Astrocyte (in vitro differentiated cells and primary cell): Measurements from ENCODE around the gene SCAPER.

Experiments
- EZH2 ChIP-seq: IDR thresholded peaks from 2 replicates; pipeline ENCODE4 v1.6.1; 2012; ENCODE audit warnings: mild to moderate bottlenecking, low read length, inconsistent platforms; ENCODE audit not compliant: insufficient read depth
- TF ChIP-seq, protein P1 (sequence below): IDR thresholded peaks from 2 replicates; pipeline ENCODE4 v1.5.1; 2011; ENCODE audit warnings: low read depth, mild to moderate bottlenecking, inconsistent platforms, low read length, moderate library complexity; ENCODE audit not compliant: insufficient read depth

DNA sequence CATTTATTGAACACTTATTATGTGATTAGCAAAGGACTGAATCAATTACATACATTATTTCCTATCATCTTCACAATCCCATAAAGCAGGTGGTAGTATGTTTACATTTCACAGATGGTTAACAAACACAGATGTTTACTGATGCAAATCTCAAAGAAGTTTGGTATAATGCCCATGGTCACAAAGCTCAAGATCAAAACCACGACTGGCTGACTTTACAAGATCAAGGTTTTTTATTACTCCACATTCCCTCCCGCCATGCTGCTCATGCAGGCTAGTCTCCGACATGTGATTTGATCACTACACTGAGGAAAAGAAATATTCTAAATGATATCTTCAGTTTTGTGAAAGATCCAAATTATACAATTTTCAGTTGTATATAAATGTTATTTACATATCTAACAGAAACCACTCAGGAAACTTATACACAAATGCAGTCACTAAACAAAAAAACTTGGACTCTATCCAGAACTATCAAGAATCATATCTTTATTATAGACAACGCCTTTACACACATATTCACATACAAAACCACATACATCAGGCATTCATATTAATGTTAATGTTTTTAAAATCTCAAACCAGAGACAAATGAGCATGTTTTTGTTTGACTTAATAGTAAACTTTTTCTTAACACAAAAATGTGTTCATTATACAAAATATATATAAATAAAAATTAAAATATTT, 235.5 kb downstream of the SCAPER start:
- TF ChIP-seq, protein P1, sequence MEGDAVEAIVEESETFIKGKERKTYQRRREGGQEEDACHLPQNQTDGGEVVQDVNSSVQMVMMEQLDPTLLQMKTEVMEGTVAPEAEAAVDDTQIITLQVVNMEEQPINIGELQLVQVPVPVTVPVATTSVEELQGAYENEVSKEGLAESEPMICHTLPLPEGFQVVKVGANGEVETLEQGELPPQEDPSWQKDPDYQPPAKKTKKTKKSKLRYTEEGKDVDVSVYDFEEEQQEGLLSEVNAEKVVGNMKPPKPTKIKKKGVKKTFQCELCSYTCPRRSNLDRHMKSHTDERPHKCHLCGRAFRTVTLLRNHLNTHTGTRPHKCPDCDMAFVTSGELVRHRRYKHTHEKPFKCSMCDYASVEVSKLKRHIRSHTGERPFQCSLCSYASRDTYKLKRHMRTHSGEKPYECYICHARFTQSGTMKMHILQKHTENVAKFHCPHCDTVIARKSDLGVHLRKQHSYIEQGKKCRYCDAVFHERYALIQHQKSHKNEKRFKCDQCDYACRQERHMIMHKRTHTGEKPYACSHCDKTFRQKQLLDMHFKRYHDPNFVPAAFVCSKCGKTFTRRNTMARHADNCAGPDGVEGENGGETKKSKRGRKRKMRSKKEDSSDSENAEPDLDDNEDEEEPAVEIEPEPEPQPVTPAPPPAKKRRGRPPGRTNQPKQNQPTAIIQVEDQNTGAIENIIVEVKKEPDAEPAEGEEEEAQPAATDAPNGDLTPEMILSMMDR = no peak
- no peak for TF ChIP-seq EZH2
